ENCODE results near the gene CAP2.

DNA sequence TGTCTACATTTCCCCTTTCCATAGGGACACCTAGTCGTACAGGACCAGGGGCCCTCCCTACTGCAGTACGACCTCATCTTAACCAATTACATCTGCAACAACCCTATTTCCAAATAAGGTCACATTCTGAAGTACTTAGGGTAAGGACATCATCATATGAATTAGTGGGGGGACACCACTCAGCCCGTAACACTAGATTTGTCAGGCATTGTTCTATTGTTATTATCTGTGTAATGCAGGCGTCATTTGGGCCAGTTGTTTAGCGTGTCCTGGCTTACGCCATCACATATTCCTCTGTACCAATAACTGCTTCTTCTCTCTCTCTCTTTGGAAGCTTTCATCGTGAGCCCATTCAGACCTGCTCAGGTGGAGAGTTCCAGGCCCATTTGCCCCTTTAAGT is 89.3 kb downstream of the CAP2 start:
- TF ChIP-seq, protein P1, sequence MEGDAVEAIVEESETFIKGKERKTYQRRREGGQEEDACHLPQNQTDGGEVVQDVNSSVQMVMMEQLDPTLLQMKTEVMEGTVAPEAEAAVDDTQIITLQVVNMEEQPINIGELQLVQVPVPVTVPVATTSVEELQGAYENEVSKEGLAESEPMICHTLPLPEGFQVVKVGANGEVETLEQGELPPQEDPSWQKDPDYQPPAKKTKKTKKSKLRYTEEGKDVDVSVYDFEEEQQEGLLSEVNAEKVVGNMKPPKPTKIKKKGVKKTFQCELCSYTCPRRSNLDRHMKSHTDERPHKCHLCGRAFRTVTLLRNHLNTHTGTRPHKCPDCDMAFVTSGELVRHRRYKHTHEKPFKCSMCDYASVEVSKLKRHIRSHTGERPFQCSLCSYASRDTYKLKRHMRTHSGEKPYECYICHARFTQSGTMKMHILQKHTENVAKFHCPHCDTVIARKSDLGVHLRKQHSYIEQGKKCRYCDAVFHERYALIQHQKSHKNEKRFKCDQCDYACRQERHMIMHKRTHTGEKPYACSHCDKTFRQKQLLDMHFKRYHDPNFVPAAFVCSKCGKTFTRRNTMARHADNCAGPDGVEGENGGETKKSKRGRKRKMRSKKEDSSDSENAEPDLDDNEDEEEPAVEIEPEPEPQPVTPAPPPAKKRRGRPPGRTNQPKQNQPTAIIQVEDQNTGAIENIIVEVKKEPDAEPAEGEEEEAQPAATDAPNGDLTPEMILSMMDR (IDR thresholded peaks at IDR 0.05), result no peak
- TF ChIP-seq POLR2A (IDR thresholded peaks at IDR 0.05), result no peak
